ENCODE measurements around the gene CFAP45. TPM values are rescaled to one million over a fixed set of nuclear protein-coding genes. Genes with fewer than 3 reads are reported as not detected.

CFAP45 gene
- polyA plus RNA-seq, 1 of the 3 experiments (the other 2 are of a cell fraction), result 0.74 TPM

DNA sequence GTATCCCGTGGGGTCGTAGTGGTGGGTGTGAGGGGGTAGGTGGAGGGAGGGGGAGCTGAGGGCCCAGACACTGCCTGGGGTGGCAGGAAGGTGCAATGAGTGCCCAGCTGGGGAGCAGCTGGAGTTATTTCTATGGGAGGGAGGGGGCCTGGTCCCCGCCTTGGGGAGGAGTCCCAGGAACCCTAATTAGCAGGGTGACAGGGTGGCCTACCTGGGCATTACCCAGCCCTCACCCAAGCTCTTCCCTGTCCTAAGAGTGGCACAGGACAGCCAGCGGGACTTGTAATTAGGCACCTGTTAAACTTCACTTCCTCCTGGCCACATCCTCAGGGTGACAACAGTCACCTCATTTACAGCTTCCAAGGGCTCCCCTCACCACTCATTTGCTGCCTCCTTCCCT lies 37.4 kb downstream of the CFAP45 start, which contains the start of gene VSIG8:
Gene VSIG8, minus strand, starts transcription at position 101 of the 400 bp plus-strand sequence. CDS start 136 bp downstream, outside the sequence.
- ChIA-PET POLR2A (no interaction called here), CTCF (interaction anchor here (1.7 to 4.9 kb wide), 2 partner anchors 28 to 63 kb away, joined by 6 to 14 read pairs; no protein-coding TSS in a partner anchor)
- Histone ChIP-seq H3K79me2 (ENCODE audit: insufficient read depth) (no peaks in the 10 kb centered on the region), H3K36me3 (replicated peaks in 1 of 2; ENCODE audit: control insufficient read depth in 1 of 2, insufficient read depth in 2 of 2, low read length in 1 of 2) (no peaks in the 10 kb centered on the region), H4K20me1 (ENCODE audit: insufficient read depth) (no peaks in the 10 kb centered on the region), H3F3A (replicated peaks; ENCODE audit: insufficient read depth) (no peaks in the 10 kb centered on the region), H3K27ac (ENCODE audit: low read depth in 2 of 2, low read length in 1 of 2) (no peak within 1 kb of the TSS), H2AFZ (ENCODE audit: low read depth) (no peak within 1 kb of the TSS), H3K9ac (no peak within 1 kb of the TSS), H3K4me1 (ENCODE audit: control insufficient read depth in 1 of 2, insufficient read depth in 2 of 2, low read depth in 1 of 2, low read length in 1 of 2) (peaks cover 0 to 11% of the 10 kb centered on the region in 2 experiments; a peak in 1 of 4 replicates), H3K9me3 (no peaks in the 10 kb centered on the region), H3K27me3 (ENCODE audit: insufficient read depth) (no peaks in the 10 kb centered on the region), H3K9me2 (no peaks in the 10 kb centered on the region), H3K4me2 (no peak within 1 kb of the TSS), H3K4me3 (ENCODE audit: low read depth in 2 of 2, low read length in 1 of 2) (no peak within 1 kb of the TSS)
- WGBS (ENCODE audit: low lambda C conversion rate), result 79% methylated on average over 4 of the region's 4 CpGs
- no peak for DNase-seq
- no peak for TF ChIP-seq JUND (IDR thresholded peaks at IDR 0.05)
- TF ChIP-seq NRF1 (IDR thresholded peaks at IDR 0.05; ENCODE audit: low read depth, low read length), result no peak
- no peak for TF ChIP-seq POLR2AphosphoS5 (IDR thresholded peaks at IDR 0.05; ENCODE audit: low read depth, low read length)
- no peak for TF ChIP-seq RAD21 (IDR thresholded peaks at IDR 0.05; ENCODE audit: low read length)
- TF ChIP-seq REST (IDR thresholded peaks at IDR 0.05; ENCODE audit: low read depth, low read length), result no peak
- no peak for TF ChIP-seq MEF2A (IDR thresholded peaks at IDR 0.05; ENCODE audit: borderline replicate concordance, low read depth)
- TF ChIP-seq, protein P1, sequence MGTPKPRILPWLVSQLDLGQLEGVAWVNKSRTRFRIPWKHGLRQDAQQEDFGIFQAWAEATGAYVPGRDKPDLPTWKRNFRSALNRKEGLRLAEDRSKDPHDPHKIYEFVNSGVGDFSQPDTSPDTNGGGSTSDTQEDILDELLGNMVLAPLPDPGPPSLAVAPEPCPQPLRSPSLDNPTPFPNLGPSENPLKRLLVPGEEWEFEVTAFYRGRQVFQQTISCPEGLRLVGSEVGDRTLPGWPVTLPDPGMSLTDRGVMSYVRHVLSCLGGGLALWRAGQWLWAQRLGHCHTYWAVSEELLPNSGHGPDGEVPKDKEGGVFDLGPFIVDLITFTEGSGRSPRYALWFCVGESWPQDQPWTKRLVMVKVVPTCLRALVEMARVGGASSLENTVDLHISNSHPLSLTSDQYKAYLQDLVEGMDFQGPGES (IDR thresholded peaks at IDR 0.05; ENCODE audit: low read depth, low read length), result no peak
- no peak for TF ChIP-seq CHD2 (IDR thresholded peaks at IDR 0.05; ENCODE audit: low read length, partially characterized antibody)
- no peak for TF ChIP-seq RFX5 (IDR thresholded peaks at IDR 0.05; ENCODE audit: low read length)
- TF ChIP-seq, protein P2, sequence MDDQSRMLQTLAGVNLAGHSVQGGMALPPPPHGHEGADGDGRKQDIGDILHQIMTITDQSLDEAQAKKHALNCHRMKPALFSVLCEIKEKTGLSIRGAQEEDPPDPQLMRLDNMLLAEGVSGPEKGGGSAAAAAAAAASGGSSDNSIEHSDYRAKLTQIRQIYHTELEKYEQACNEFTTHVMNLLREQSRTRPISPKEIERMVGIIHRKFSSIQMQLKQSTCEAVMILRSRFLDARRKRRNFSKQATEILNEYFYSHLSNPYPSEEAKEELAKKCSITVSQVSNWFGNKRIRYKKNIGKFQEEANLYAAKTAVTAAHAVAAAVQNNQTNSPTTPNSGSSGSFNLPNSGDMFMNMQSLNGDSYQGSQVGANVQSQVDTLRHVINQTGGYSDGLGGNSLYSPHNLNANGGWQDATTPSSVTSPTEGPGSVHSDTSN (IDR thresholded peaks at IDR 0.05), result no peak
- TF ChIP-seq SMC3 (IDR thresholded peaks at IDR 0.05; ENCODE audit: low read depth, low read length), result no peak
- TF ChIP-seq MXI1 (IDR thresholded peaks at IDR 0.05; ENCODE audit: low read depth, low read length), result no peak
- TF ChIP-seq, protein P3, sequence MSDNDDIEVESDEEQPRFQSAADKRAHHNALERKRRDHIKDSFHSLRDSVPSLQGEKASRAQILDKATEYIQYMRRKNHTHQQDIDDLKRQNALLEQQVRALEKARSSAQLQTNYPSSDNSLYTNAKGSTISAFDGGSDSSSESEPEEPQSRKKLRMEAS (IDR thresholded peaks at IDR 0.05; ENCODE audit: low read depth), result no peak
- TF ChIP-seq RXRA (IDR thresholded peaks at IDR 0.05; ENCODE audit: borderline replicate concordance, low read depth), result no peak

Measured in SK-N-SH (cell line).